Suppressor macrophage treated with lipopolysaccharide for 4 hours (primary cell): ENCODE results near the gene TFB1M.
"Not testable (repeated sequence)": the region's sequence is repeated elsewhere in the genome, so short reads cannot be mapped to it uniquely, and the experiment has no call there.

Experiments
- DNase-seq: peaks from one replicate; pipeline ENCODE4 v3.0.0-alpha.2; 2020

TFB1M gene

DNA sequence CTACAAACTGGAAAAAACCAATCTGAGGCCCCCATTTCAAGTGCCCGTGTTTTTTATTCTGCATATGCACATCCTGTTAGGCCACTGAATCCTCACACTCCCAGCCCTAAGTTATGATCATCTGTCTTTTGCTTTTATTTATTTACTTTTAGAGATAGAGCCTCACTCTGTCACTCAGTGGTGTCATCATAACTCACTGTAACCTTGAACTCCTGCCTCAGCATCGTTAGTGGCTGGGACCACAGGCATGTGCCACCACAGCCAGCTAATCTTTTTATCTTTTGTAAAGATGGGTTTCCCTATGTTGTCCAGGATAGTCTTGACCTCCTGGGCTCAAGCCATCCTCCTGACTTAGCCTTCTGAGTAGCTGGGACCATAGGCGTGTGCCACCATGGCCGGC, 80.1 kb downstream of the TFB1M start:
- DNase-seq: no peak

GRCh38 chr6:155232848-155233247, 81.4 kb downstream of the TFB1M start:
- no peak for DNase-seq

DNA sequence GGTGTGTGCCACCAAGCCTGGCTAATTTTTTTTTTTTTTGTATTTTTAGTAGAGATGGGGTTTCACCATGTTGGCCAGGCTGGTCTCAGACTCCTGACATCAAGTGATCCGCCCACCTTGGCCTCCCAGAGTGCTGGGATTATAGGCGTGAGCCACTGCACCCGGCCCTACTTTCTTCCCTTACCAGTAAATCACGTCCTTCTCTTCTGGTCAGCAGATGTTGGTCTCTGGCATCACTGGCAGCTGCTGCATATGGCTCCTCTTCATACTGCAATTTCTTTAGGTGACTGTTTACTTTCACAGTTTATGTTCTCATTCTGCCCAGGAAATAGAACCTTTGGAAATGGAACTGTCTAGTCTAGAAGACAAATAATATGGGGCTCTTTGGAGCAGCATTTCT, 83.3 kb downstream of the TFB1M start:
- not testable (repeated sequence) for DNase-seq

DNA sequence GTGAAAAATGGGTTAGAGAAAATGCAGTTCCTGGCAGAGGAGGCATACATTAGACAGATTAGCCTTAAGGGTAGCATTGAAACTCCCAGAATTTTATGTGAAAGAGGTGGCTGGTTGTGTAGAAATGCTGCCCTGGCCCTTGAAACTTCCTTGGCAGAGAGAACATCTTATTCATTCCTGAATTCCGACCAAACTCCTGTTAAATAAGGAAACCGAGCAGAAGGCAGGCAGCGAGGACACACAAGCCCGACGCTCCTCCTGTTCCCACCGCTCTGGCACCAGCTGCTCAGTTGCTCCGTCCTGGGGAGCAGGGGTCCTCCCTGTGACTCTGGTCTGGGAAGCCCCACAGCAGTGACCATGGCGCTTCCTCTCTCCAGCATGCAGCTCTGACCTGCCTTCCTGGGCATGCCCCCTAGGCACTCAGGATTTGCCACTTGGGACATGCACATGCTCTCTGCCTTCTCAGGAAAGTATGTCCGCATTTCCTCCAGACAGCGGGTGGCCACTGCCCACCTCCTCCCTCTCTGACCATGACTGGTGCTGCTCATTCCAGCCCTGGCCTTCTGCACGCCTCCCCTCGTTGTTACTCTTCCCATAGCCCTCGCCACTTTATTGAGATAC, 85.6 kb downstream of the TFB1M start:
- DNase-seq: no peak

- no peak for DNase-seq
These were observed 87.2 kb downstream of the TFB1M start for GRCh38 chr6:155227046-155227445.

- no peak for DNase-seq
These were observed 89.7 kb downstream of the TFB1M start for GRCh38 chr6:155224618-155225017.

GRCh38 chr6:155223646-155224451, 90.4 kb downstream of the TFB1M start:
- DNase-seq: peak; percentile 80

- DNase-seq: peak; percentile 36
These were observed 91.8 kb downstream of the TFB1M start for GRCh38 chr6:155222506-155222905.

GRCh38 chr6:155221086-155221485, 93.2 kb downstream of the TFB1M start:
- DNase-seq: peak; percentile 79

GRCh38 chr6:155219858-155220301, 94.4 kb downstream of the TFB1M start:
- DNase-seq: no peak

DNA sequence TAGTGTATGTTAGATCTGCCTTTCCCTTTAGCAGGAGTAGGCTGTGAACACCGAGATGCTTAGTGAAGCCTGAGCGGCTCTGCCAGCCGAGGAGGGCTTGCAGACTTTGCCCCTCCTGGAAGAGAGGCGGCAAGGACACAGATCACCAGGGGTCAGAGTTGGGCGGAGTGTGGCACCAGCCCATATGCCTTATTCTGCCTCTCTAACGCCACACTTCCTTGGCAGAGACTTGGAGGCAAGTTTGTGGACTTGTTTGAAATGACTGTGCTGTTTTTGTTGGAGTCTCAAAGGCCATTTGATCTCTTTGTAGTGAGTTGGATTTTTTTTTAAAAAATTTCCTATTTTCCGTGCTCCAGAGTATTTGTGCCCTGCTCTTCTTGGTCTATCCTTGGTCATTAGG, 95.0 kb downstream of the TFB1M start:
- no peak for DNase-seq

DNA sequence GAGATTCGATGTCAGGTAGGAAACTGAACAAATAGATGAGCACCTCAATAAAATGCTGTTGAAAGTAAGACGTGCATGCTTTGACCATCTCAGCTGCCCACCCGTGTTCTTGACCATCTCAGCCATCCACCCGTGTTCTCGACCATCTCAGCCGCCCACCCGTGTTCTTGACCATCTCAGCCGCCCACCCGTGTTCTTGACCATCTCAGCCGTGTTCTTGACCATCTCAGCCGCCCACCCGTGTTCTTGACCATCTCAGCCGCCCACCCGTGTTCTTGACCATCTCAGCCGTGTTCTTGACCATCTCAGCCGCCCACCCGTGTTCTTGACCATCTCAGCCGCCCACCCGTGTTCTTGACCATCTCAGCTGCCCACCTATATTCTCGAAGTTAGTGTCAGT, 95.6 kb downstream of the TFB1M start:
- DNase-seq: not testable (repeated sequence)

DNA sequence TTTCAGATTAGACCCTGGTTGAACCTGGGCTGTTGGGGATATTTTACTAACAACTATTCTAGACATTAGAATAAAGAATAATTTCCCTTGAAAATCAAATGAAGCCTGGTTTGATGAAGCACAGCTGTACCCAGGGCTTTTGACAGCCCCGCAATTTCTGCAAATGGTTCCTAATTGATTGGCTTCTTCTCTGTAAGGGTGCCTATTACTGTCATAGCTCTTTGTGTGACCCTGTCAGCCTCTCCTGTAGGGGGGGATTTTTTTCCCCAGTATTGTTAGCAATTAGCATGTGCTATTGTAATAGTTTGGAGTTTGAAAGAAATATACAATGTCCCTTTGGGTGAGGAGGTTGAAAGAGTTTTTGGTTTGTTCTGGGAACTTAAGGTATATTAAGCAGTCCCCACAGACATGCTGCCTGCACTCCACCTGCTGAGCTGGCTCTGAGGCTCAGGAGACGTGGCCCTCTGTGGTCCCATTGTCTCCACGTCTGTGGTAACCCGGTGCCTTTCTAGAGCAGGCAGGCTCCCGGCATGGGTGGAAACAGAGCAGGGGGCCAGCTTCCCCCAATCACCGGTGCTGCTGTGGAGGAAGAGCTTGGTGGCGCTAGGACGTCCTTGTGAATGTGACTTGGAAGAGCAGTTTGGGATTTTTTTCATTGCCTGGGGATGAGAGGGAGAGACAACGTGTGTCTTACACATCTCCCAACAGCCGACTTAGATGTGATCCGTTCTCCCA, 97.8 kb downstream of the TFB1M start:
- no peak for DNase-seq

GRCh38 chr6:155215906-155216305, 98.4 kb downstream of the TFB1M start:
- DNase-seq: no peak

DNA sequence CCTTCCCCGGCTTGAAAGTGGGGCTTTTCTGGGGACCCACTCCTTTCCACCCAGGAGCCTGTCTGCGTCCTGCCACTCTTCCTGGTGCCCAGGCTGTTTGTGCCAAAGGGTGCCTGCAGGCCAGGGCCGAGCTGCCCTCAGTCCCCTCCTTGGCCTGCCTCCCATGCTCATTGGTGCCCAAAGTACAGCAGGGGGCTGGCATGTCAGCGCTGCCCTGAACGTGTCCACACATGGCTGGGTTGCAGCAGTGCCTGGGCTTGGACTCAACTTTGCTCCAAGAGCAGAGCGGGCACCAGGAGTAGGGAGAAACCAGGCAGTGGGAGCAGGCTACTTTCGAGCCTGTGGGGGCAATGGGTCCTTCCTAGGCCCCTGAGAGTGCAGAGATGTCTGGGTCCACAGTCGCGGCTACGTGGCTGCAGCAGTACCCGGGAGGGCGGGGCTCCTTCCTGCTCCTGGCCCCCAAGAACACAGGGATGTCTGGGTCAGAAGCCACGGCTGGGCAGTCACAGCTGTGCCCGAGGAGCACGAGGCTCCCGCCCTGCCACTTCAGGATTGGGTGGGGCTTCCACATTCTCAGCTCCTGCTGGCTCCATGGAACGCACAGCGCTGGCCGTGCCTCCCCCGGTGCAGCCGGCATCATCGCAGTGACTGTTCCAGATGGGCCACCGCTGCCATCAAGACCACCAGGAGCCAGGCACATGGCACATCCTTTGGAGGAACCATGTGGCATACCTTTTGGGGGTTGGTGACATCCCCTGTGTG, 100.5 kb downstream of the TFB1M start:
- DNase-seq: no peak

DNA sequence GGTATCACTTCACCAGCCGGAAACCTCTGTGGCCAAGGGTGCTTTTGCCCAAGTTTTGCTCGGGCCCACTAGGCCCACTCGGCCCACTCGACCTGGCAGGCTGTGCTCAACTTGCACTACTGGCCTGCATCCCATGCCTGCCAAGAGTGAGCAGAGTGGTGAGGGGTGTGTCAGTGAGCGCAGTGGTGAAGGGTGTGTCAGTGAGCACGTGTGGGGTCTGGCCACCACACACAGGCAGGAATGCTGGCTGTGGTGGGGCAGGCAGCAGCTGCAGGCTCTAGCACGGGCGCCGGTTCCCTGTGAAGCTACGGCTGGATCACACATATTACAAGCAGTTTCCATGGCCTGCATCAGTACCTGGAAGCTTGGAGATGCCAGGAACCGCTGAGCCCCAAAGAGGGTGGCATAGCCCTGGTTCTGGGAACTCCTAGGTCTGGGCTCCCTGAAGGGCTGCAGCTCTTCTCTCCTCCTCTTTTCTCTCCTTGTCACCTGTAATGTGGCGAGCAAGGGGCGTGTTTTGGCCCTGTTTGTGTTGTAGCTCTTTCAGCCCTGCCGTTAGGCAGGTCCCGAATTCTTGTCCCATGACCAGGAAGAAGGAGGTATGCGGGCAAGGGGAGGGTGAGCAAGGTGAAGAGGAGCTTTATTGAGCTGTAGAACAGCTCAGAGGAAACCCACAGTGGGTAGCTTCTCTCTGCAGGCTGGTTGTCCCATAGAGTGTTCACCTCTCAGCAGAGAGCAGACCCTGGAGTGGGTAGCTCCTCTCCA, 101.5 kb downstream of the TFB1M start:
- no peak for DNase-seq

- no peak for DNase-seq
These were observed 102.2 kb downstream of the TFB1M start for GRCh38 chr6:155212106-155212505.

- no peak for DNase-seq
These were observed 107.1 kb downstream of the TFB1M start for GRCh38 chr6:155207223-155207622.
